HG03575 (cell line): ENCODE data around the gene SNRPF.

Source experiments
- ATAC-seq: cut with Tn5 transposase; IDR thresholded peaks from one replicate; pipeline ENCODE4 v1.9.1; 2021; ENCODE audit not compliant: unreplicated experiment, insufficient number of reproducible peaks, low FRiP score; ENCODE audit errors: extremely low read depth

The SNRPF gene

DNA sequence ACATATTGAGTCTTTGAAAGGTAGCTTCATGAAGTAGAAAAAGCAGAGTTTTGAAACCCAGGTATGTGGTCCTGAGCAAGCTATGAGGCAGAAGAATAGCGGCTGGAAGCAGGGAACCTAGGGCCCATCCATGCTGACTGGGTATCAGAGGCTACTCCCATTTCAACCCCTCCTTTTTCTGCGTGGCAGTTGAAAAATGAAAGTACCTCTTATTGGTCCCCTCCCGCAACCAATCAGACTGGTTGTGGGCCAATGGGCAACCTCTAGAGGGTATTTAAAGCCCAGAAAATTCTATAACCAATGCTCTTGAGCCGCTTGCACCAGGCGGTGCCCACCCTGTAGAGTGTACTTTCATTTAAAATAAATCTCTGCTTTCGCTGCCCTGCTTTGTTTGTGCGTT lies 1.6 kb upstream of the SNRPF start:
- no peak for ATAC-seq

DNA sequence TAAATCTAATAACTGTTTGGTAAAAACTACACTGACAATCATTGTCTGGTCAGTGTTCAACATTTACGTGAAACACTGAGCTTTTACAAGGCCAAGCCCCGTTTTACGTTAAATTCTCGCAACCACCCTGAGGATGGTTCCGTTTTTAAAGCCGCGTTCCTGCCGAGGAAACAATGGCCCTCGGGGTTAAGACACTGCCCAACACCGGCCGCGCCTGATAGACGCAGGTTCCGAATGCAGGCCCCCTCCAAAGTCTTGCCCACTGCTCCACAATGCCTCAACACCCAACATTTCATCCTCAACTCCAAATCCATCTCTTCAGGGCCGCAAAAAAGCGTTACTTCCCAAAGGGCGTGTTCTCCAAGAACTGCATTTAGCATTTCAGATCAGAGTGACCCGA lies 953 bp upstream of the SNRPF start:
- no peak for ATAC-seq

DNA sequence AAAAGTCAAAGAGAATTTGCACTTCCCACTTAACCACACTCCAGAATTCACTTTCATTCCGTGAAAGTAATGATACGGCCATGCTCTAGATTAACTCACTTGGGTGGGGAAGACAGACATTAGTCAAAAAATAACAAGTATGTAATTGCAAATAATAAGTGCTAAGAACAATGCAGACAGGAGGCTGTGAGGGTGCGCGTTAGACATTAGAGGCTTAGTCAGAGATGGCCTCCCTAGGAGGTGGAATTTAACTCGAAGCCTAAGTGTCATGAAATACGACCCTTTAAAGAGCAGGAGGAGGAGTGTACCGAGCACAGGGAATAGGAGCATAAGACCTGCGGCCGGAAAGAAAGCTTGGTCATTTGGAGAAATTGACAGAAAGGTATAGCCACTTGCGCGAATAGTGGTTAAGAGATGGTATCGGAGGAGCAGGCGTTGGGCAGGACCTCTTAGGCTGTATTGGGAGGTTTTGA lies 628 bp downstream of the SNRPF start:
- ATAC-seq, result no peak

DNA sequence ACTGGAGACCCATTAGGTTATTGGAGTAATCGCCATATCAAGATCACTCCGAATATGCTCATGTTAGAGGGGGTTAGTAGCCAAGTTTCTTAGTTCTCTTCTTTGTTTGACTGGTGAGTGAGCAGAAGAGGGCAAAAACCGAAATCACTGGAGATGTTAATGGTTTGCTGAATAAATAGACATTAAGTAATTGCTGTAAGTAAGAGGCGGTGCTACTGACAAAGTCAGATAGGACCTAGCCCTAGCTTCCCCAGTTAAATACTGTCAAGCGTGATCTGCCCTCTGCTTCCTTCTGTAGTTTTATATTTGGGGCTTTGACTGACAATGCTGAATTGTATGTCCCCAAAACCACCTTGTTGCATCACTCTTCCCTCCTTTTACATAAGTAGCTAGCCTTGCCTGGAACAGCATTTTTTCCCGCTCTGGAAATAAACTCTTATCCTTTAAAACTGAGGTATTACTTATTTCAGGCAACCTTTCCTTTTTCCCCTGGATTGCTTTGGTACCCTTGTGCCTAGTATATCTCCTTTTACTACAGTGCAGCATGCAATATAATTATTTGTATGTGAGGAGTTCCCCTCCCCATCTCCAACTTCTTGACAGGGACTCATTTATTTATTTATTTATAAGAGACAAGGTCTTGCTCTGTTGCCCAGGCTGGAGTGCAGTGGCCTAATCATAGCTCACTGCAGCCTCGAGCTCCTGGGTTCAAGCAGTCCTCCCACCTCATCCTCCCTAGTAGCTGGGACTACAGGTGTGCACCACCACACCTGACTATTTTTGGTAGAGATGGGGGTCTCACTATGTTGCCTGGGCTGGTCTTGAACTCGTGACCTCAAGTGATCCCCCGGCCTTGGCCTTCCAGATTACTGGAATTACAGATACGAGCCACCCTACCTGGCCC lies 1.4 kb downstream of the SNRPF start:
- ATAC-seq, result no peak

DNA sequence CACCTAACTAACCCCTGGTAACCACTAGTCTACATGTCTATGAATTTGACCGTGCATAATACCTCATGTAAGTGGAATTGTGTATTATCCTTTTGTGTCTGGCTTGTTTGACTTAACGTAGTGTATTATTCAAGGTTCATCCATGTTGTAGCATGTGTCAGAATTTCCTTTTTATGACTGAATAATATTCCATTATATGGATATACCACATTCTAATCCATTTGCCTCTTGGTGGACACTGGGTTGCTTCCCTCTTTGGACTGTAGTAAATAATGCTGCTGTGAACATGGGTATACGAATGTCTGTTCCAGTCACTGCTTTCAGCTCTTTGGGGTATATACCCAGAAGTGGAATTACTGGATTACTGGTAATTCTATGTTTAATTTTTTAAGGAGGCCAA lies 3.3 kb downstream of the SNRPF start:
- ATAC-seq, result no peak

DNA sequence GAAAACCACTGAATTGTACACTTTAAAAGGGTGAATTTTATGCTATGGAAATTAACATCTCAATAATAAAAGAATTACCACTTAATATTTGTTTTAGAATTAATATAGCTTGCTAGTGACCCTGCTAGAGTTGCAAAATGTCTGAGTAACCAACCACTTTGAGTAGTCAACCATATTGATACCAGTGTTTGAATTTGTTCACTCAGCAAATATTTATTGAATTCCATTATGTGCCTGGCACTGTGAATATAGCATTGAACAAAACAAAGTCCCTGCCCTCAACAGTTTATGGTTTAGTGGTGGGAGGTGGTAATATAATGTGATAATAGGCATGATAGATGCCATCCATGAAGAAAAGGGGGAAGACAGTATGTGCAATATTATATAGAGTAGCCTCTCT lies 4.6 kb downstream of the SNRPF start:
- ATAC-seq, result no peak

DNA sequence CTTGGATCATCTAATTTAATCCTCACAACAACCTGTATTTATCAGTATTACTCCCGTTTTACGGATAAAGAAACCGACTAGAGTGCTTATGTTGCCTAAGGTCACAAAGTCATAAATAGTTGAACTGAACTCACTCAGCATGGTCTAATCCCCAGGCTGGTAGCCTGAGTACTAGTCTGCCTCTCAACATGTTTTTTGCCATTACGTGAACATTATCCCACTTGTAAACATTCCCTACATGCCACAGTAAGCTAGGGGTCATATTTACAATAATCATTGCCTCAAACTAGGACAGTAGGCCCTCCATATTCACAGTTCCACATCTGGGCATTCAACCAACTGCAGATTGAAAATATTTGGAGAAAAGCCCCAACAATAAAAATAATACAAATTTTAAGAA lies 12.1 kb downstream of the SNRPF start:
- no peak for ATAC-seq

DNA sequence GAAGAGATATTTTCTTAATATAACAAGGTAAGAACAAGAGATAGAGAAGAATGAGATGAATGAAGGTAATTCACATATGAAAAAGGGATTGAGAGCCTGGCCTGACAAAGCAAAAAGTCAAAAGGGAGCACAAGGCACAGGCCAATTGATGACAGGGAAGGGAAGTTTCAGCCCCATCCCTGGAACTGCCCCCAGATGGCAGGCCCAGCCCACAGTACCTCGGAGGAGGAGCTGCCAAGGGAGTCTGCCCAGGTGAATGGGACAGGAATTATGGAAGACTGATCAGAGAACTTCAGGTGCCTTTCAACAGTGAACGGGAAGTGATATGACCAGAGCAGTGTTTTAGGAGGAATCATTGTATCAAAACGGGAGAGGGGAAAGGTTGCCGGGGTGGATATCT lies 15.7 kb downstream of the SNRPF start:
- no peak for ATAC-seq

DNA sequence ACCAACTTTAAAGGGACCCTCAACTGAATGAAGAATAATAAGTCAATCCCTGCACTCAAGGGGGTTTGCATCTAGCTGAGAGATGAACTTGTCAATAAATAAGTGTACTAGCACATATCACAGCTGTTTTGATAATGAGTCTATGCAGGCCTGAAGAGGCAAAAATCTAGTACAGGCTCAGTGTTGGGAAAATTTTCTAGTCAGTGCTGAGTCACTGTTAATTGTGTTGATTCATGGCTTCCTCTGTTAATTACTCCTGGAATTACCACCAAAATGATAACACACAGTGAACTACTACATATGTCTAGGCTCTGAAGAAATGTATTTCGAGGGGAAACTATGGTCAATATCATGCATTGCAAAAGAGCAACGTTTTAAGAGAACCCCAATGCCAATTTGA lies 18.9 kb downstream of the SNRPF start:
- no peak for ATAC-seq

DNA sequence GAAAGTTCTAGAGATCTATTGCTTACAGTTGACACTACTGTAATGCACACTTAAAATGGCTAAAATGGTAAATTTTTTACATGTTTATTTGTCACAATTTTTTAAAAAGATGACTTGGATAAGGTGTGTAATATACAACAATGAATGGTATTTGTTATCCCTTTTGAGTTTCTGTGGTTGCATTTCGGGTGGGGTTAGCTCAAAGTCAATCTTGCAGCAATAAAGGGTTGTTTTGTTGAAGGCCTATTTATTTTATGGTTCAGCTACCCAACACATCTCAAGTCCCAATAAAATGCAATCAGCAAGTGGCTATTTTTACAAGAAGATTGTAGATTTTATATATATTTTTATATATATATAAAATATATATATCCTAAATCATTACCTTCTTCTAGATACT lies 22.1 kb downstream of the SNRPF start:
- ATAC-seq, result no peak

DNA sequence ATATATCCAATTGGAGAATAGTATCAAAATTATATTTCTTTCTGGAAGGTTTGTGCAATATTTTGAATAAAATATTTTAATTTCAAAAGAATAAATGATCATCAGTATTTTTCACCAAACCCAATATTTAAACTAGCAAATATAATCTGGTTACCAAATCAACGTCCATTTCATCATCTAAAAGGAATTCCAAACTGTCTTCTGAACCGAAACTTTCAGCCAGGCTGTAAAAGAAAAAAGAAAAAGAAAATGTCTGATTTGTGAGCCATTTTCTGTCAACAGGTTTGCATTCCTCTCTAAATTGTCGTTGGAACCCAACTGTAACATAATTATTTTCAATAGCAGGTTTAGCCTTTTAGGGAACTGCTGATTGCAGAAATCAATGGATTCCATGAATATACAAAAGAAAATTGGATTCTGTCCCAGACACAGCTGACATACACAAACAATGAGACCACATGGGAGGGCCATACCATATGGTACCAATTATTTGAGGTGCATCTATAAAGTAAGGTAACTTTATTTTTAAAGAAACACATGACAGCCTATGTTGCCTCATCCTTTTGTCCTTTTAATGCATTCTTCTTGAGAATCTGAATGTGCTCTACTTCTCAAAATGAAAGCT lies 22.7 kb downstream of the SNRPF start:
- no peak for ATAC-seq

DNA sequence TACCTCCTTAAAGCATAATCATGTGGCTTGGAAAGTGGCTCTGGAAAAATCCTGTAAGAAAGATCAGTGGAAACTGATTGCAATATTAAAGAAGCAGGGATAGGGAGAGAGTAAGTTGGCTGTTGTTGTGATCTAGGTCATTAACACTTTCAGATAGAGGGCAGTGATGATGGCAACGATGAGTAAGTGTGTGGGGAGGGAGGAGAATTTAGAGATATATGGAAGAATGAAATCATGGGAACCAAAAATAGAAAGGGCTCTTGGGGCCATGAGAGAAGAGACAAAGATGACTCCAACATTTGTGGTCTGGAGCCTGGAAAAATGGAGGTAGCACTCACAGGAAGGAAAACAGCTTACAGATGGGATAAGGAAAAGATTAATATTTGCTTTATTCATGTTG lies 23.3 kb downstream of the SNRPF start:
- no peak for ATAC-seq

DNA sequence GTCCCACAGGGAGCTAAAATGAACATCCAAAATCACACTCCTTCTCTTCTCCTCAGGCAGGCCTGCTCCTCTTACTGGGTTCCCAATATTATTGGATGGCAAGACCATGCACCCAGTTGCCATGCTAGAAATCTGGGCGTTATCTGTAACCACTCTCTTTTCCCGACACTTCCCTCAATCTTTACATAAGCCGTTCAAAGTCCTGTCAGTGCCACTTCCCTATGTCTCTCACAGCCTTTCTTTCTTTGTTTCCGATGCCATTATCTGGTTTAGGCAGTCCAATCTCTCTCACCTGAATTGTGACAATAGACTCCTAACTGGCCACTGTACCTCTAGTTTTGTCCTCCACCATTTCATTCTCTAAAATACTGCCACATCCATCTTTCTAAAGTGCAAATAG lies 24.1 kb downstream of the SNRPF start:
- no peak for ATAC-seq

DNA sequence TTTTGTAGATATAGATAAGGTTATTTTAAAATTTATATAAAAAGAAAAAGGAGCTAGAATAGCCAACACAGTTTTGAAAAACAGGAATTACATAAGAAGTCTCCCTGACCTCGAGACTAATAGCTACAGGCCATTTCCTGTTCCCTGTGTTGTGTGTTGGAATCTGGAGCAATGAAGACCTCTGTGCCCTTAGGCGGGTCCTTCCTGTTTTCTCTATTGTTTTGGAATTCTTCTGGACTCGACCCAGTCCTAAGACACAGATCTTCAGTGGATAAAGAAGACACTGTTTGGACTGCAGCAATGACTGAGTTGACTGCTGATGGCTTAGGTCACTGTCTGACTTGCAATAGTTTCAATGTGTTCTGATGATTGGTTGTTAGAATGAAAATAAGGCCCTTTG lies 26.2 kb downstream of the SNRPF start:
- ATAC-seq, result no peak

DNA sequence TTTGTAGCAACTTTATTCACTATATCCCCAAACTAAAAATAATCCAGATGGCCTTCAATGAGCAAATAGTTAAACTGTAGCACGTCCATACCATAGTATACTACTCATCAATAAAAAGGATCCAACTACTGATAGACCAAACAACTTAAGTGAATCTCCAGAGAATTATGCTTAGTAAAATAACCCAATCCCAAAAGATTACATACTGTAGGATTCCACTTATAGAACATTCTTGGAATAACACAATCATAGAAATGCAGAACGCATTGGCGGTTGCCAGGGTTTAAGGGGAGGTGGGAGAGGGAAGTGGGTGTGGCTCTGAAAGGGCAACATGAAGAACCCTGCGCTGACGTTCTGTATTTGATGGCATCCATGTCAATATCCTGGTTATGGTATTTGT lies 28.6 kb downstream of the SNRPF start:
- no peak for ATAC-seq

DNA sequence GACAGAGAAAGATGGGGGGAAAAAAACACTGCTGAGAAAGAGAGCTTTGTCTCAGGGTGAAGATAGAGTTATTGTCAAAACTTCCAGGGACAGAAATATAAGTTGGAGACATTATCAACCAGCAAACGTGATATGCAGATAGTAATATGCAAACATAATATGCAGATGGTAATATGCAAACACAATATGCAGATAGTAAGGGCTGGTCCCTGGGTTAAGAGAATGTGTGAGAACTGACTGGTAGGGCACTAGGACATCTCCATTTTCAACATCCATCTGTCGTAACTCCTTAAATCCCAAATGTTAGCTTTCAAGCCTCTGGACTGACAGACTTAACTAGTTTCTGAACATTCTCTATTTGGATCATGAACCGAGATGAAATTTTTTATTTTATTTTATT lies 32.2 kb downstream of the SNRPF start:
- no peak for ATAC-seq

DNA sequence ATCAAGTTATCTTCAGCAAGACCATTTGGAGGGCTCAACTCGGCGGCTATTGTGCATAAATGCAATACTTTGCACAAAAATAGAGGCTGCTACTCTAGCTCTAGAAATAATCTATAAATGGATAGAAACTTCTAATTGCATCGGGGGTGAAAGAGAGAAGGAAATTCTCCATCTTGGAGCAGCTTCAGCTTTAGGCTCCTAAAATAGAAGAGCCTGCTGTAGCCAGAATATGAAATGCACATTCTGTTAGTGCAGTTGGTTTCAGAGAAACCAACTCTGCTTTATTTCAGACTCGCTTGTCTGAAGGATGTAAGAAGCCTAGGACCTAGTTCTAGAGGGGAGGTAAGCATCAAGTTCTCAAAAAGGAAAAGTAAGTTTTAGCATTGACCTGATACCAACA lies 38.1 kb downstream of the SNRPF start:
- no peak for ATAC-seq

DNA sequence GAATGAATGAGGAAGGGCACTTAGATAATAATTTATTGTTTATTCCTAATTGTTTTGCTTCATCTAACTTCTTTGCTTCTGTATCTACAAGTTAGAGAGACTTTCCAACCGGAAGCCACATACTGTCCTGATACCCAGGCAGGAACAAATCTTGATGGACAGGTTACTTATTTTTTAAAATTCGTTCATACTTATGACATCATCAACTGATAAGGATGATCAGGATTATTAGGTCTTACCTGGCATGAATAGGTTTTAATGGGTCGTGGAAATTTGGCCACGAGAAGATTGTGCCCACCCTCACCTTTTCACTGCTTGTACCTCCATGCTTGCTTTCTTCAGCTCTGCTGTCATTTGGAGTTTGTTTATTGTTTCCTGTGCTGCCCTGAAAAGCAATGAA lies 39.3 kb downstream of the SNRPF start:
- ATAC-seq, result no peak

DNA sequence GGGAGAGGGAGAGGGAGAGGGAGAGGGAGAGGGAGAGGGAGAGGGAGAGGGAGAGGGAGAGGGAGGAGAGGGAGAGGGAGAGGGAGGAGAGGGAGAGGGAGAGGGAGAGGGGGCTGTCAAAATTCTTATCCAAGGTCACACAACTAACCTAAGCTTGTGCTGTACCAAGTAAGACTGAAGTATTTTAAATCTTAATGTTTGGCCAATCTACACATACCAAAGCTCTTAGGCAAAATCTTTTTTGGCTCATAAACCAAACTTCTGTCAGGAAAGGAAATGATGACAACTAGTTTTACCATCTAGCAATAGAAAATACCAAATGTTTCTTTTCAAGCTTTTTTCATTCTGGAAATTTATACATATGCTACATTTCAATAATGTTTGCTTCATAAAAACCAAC lies 49.8 kb downstream of the SNRPF start:
- no peak for ATAC-seq

DNA sequence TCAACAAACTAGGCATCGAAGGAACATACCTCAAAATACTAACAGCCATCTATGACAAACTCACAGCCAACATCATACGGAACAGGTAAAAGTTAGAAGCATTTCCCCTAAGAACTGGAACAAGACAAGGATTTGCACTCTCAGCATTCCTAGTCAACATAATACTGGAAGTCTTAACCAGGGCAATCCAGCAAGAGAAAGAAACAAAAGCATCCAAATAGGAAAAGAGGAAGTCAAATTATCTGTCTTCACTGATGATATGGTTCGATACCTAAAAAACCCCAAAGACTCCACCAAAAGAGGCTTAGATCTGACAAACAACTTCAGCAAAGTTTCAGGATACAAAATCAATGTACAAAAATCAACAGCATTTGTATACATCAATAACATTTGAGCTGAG lies 51.1 kb downstream of the SNRPF start:
- ATAC-seq, result no peak
